Lower lobe of right lung (tissue), 2 donors: ENCODE results near the gene BMP7. TPM values are rescaled to one million over a fixed set of nuclear protein-coding genes. Genes with fewer than 3 reads are reported as not detected.
A peak's percentile ranks its signal among the peaks of the same experiment; 100 is the strongest.

Experiments
- ATAC-seq, 2 donors: fragments of 200-7000 bp; cut with Tn5 transposase; one replicate each; pipeline ENCODE4 v1.9.1; 2020 to 2022; ENCODE audit warnings: mild to moderate bottlenecking in 2 of 2, moderate library complexity in 2 of 2
- DNase-seq: peaks from one replicate; pipeline ENCODE4 v3.0.0-alpha.2; 2020
- H3K27ac ChIP-seq: fragments of 200-600 bp; one replicate; pipeline ENCODE4 v1.8.0; 2022
- H3K27me3 ChIP-seq: fragments of 200-600 bp; one replicate; pipeline ENCODE4 v1.8.0; 2022; ENCODE audit warnings: low read depth
- H3K36me3 ChIP-seq: fragments of 200-600 bp; one replicate; pipeline ENCODE4 v1.8.0; 2022; ENCODE audit warnings: mild to moderate bottlenecking
- H3K4me1 ChIP-seq: fragments of 200-600 bp; one replicate; pipeline ENCODE4 v1.8.0; 2022
- H3K4me3 ChIP-seq: fragments of 200-600 bp; one replicate; pipeline ENCODE4 v1.8.0; 2022; ENCODE audit warnings: mild to moderate bottlenecking
- H3K9me3 ChIP-seq: fragments of 200-600 bp; one replicate; pipeline ENCODE4 v1.8.0; 2022
- CTCF ChIP-seq: fragments of 200-600 bp; IDR thresholded peaks from one replicate; pipeline ENCODE4 v1.8.0; 2022; ENCODE audit warnings: antibody characterized with exemption, mild to moderate bottlenecking
- intact Hi-C: fragments of 100-400 bp; cut with DNase I; formaldehyde crosslinking; loops from one replicate; pipeline ENCODE4 v1.11.0; 2022
- total RNA-seq: library from RNA; stranded (reverse); fragmentation: NEBNext Ultra II Directional; extraction: Animal tissue kit (Norgen Biotek cat#: 25700); gene quantifications from one replicate; pipeline ENCODE4 v1.2.1, GENCODE V29; 2021
- donor health status: DM: no; HTN: yes; CAD: no; lungs with severe emphysema.

The BMP7 gene
- total RNA-seq, 1 donor from 2014 or later: 0.74 TPM

GRCh38 chr20:57133926-57134650 lies 132.4 kb downstream of the BMP7 start:
- no peaks in the 10 kb centered on the region for H3K4me1 ChIP-seq
- H3K27me3 ChIP-seq: peaks cover 8% of the 10 kb centered on the region
- intact Hi-C loops: no loop called here
- DNase-seq (no peak), ATAC-seq (no peak)
- H3K36me3 ChIP-seq: no peaks in the 10 kb centered on the region
- no peak overlapping the region for H3K27ac ChIP-seq
- H3K4me3 ChIP-seq: no peak overlapping the region
- no peak for TF ChIP-seq CTCF
- no peaks in the 10 kb centered on the region for H3K9me3 ChIP-seq

- Histone ChIP-seq H3K4me1 (no peaks in the 10 kb centered on the region), H3K27me3 (peaks cover 12% of the 10 kb centered on the region), H3K4me3 (no peak overlapping the region), H3K27ac (no peak overlapping the region), H3K9me3 (no peaks in the 10 kb centered on the region), H3K36me3 (no peaks in the 10 kb centered on the region)
- no peak for TF ChIP-seq CTCF
- no peak for DNase-seq
- no peak for ATAC-seq
- intact Hi-C loops: no loop called here
These were observed 134.6 kb downstream of the BMP7 start for GRCh38 chr20:57131601-57132391.

GRCh38 chr20:57131077-57131476 lies 135.4 kb downstream of the BMP7 start:
- no peaks in the 10 kb centered on the region for H3K36me3 ChIP-seq
- H3K27ac ChIP-seq: no peak overlapping the region
- ATAC-seq (no peak), DNase-seq (no peak)
- H3K9me3 ChIP-seq: no peaks in the 10 kb centered on the region
- TF ChIP-seq CTCF: no peak
- peaks cover 12% of the 10 kb centered on the region for H3K27me3 ChIP-seq
- no peaks in the 10 kb centered on the region for H3K4me1 ChIP-seq
- H3K4me3 ChIP-seq: no peak overlapping the region
- intact Hi-C loops: no loop called here

- intact Hi-C loops: no loop called here
- peak in 1 of 2 donors; percentile 60 for ATAC-seq
- no peak for TF ChIP-seq CTCF
- DNase-seq: no peak
- Histone ChIP-seq H3K27me3 (peaks cover 12% of the 10 kb centered on the region), H3K4me3 (no peak overlapping the region), H3K4me1 (no peaks in the 10 kb centered on the region), H3K36me3 (no peaks in the 10 kb centered on the region), H3K27ac (no peak overlapping the region), H3K9me3 (no peaks in the 10 kb centered on the region)
These were observed 136.2 kb downstream of the BMP7 start for GRCh38 chr20:57130160-57130772.

GRCh38 chr20:57129303-57129702 lies 137.1 kb downstream of the BMP7 start:
- intact Hi-C loops: no loop called here
- Histone ChIP-seq H3K9me3 (no peaks in the 10 kb centered on the region), H3K27ac (no peak overlapping the region), H3K27me3 (peaks cover 19% of the 10 kb centered on the region), H3K4me3 (no peak overlapping the region), H3K36me3 (no peaks in the 10 kb centered on the region), H3K4me1 (no peaks in the 10 kb centered on the region)
- TF ChIP-seq CTCF: no peak
- no peak for DNase-seq
- no peak for ATAC-seq
